GM19328 (cell line): ENCODE data around the gene PGBD5.

Experiments used
- ATAC-seq: cut with Tn5 transposase; IDR thresholded peaks from one replicate; pipeline ENCODE4 v1.9.1; 2021; ENCODE audit warnings: mild to moderate bottlenecking, moderate library complexity; ENCODE audit not compliant: unreplicated experiment

Gene PGBD5

GRCh38 chr1:230398856-230399255 lies 27.3 kb downstream of the PGBD5 start:
- ATAC-seq = no peak

- ATAC-seq = no peak
These were observed 29.2 kb downstream of the PGBD5 start for GRCh38 chr1:230396966-230397365.

- no peak for ATAC-seq
These were observed 30.2 kb downstream of the PGBD5 start for GRCh38 chr1:230395932-230396331.

GRCh38 chr1:230394741-230395140 lies 31.4 kb downstream of the PGBD5 start:
- no peak for ATAC-seq

GRCh38 chr1:230394134-230394533 lies 32.0 kb downstream of the PGBD5 start:
- ATAC-seq = no peak

GRCh38 chr1:230393722-230394121 lies 32.4 kb downstream of the PGBD5 start:
- no peak for ATAC-seq

GRCh38 chr1:230392920-230393521 lies 33.1 kb downstream of the PGBD5 start:
- no peak for ATAC-seq

- ATAC-seq = no peak
These were observed 33.6 kb downstream of the PGBD5 start for GRCh38 chr1:230392536-230392909.

- ATAC-seq = no peak
These were observed 34.2 kb downstream of the PGBD5 start for GRCh38 chr1:230391776-230392535.

GRCh38 chr1:230390371-230390770 lies 35.8 kb downstream of the PGBD5 start:
- ATAC-seq = no peak

- no peak for ATAC-seq
These were observed 38.3 kb downstream of the PGBD5 start for GRCh38 chr1:230387876-230388275.

GRCh38 chr1:230387296-230387695 lies 38.8 kb downstream of the PGBD5 start:
- ATAC-seq = no peak

- no peak for ATAC-seq
These were observed 39.4 kb downstream of the PGBD5 start for GRCh38 chr1:230386637-230387262.

GRCh38 chr1:230385930-230386329 lies 40.2 kb downstream of the PGBD5 start:
- no peak for ATAC-seq

- no peak for ATAC-seq
These were observed 41.0 kb downstream of the PGBD5 start for GRCh38 chr1:230385158-230385450.

- ATAC-seq = no peak
These were observed 41.6 kb downstream of the PGBD5 start for GRCh38 chr1:230384380-230385157.

GRCh38 chr1:230383425-230383824 lies 42.7 kb downstream of the PGBD5 start:
- ATAC-seq = no peak

GRCh38 chr1:230382001-230382491 lies 44.1 kb downstream of the PGBD5 start:
- no peak for ATAC-seq

GRCh38 chr1:230381585-230381984 lies 44.5 kb downstream of the PGBD5 start:
- ATAC-seq = no peak

GRCh38 chr1:230381049-230381467 lies 45.1 kb downstream of the PGBD5 start:
- no peak for ATAC-seq

- no peak for ATAC-seq
These were observed 46.2 kb downstream of the PGBD5 start for GRCh38 chr1:230379928-230380327.
